K562 (cell line): ENCODE measurements around the gene PAQR7. TPM values are rescaled to one million over a fixed set of nuclear protein-coding genes. Genes with fewer than 3 reads are reported as not detected.

Experiments used
- AFF4 ChIP-seq: sonication (generic); formaldehyde crosslinking; IDR thresholded peaks from 2 replicates; pipeline ENCODE4 v1.8.0; 2023; ENCODE audit warnings: mild to moderate bottlenecking, missing genetic modification reagents
- DMBX1 ChIP-seq: fragments of 250-450 bp; sonication (Bioruptor Pico); IDR thresholded peaks from 2 replicates; pipeline ENCODE4 v1.8.0; 2022; ENCODE audit warnings: inconsistent platforms, mild to moderate bottlenecking, moderate library complexity, borderline replicate concordance
- ESRRA ChIP-seq: fragments of 450-650 bp; IDR thresholded peaks from 2 replicates; pipeline ENCODE4 v1.6.1; 2014; ENCODE audit warnings: low read depth, mild to moderate bottlenecking, moderate library complexity, borderline replicate concordance
- EZH2 ChIP-seq: IDR thresholded peaks from 2 replicates; pipeline ENCODE4 v1.6.1; 2012; ENCODE audit warnings: low read depth, mild to moderate bottlenecking, inconsistent platforms, low read length, borderline replicate concordance
- FOXJ3 ChIP-seq: sonication (generic); formaldehyde crosslinking; IDR thresholded peaks from 2 replicates; pipeline ENCODE4 v1.4.0; 2020; ENCODE audit warnings: mild to moderate bottlenecking, missing genetic modification reagents
- MXI1 ChIP-seq: IDR thresholded peaks from 2 replicates; pipeline ENCODE4 v1.6.1; 2011; ENCODE audit warnings: low read depth, mild to moderate bottlenecking, improper control_type of control experiment, low read length
- NFRKB ChIP-seq: fragments of 450-650 bp; IDR thresholded peaks from 2 replicates; pipeline ENCODE4 v1.6.1; 2016; ENCODE audit warnings: low read depth
- PATZ1 ChIP-seq: fragments of 250-450 bp; sonication (Bioruptor Pico); IDR thresholded peaks from 2 replicates; pipeline ENCODE4 v1.5.0; 2020; ENCODE audit warnings: mild to moderate bottlenecking, borderline replicate concordance
- SNAPC5 ChIP-seq: fragments of 250-450 bp; sonication (Bioruptor Pico); IDR thresholded peaks from 2 replicates; pipeline ENCODE4 v1.8.0; 2021; ENCODE audit warnings: moderate library complexity, mild to moderate bottlenecking, inconsistent platforms
- SRF ChIP-seq, 2 experiments: fragments of 250-450, 450-650 bp in 1 of 2; sonication (Bioruptor Pico) in 1 of 2; sonication (generic) in 1 of 2; formaldehyde crosslinking; IDR thresholded peaks; 2 replicates each; pipeline versions ENCODE4 v1.5.0 to v1.5.1; 2020 to 2022; ENCODE audit warnings: mild to moderate bottlenecking in 1 of 2, missing genetic modification reagents in 1 of 2
- TCF15 ChIP-seq: fragments of 250-450 bp; sonication (Bioruptor Pico); IDR thresholded peaks from 2 replicates; pipeline ENCODE4 v1.8.0; 2022; ENCODE audit warnings: moderate library complexity, mild to moderate bottlenecking, inconsistent platforms
- TSHZ1 ChIP-seq: fragments of 250-450 bp; sonication (Bioruptor Pico); IDR thresholded peaks from 2 replicates; pipeline ENCODE4 v1.4.0; 2020; ENCODE audit warnings: mild to moderate bottlenecking, moderate library complexity
- ZNF316 ChIP-seq: fragments of 450-650 bp; IDR thresholded peaks from 2 replicates; pipeline ENCODE4 v1.6.1; 2016
- ZNF449 ChIP-seq: fragments of 250-450 bp; sonication (Bioruptor Pico); IDR thresholded peaks from 2 replicates; pipeline ENCODE4 v1.8.0; 2022; ENCODE audit warnings: moderate library complexity, mild to moderate bottlenecking, inconsistent platforms
- polyA plus RNA-seq, 8 experiments: library from polyadenylated mRNA; depleted of rRNA in 4 of 8; stranded (reverse) in 5 of 8; unstranded in 3 of 8; fragments of >200 nt; fragmentation: Nextera tagmentation in 2 of 8; fragmentation: Illumina TruSeq in 1 of 8; extraction: Ambion mirVana in 2 of 8; extraction: Trizol in 1 of 8; gene quantifications; 2 replicates each; pipeline versions ENCODE4 v1.2.1 to v1.2.3, GENCODE V29; 2011 to 2014; ENCODE audit warnings: inconsistent platforms in 1 of 8, missing spikeins in 1 of 8
- total RNA-seq, 7 experiments: library from RNA; depleted of rRNA in 6 of 7; stranded (reverse); fragments of >200 nt in 6 of 7; fragmentation: Illumina TruSeq in 2 of 7; extraction: Trizol in 2 of 7; gene quantifications; 2 replicates each; pipeline versions ENCODE4 v1.2.1 to v1.2.3, GENCODE V29; 2011 to 2021; ENCODE audit warnings: low replicate concordance in 1 of 7

PAQR7 gene
- total and polyA plus RNA-seq, 9 of the 15 experiments (the other 6 are each of a cell fraction or from before 2014, with no cell fraction given), result 1.1 to 5.2 (median 2.6) TPM

- no peak for TF ChIP-seq TSHZ1 (CRISPR knock-in tag)
- peak; percentile 60; the same call in 1 of the 2 replicates for TF ChIP-seq ESRRA
- no peak for TF ChIP-seq EZH2
- no peak for TF ChIP-seq ZNF449 (CRISPR knock-in tag)
- peak; percentile 49; the same call in 1 of the 2 replicates for TF ChIP-seq ZNF316
- TF ChIP-seq AFF4 (CRISPR knock-in tag), result peak; percentile 53; the same call in 1 of the 2 replicates
- no peak for TF ChIP-seq TCF15
- no peak for TF ChIP-seq SNAPC5 (CRISPR knock-in tag)
- TF ChIP-seq SRF (CRISPR knock-in tag; IDR thresholded peaks at IDR 0.05), result no peak
- no peak; the same call in 1 of the 2 replicates for TF ChIP-seq DMBX1 (CRISPR knock-in tag)
- peak; percentile 77; the same call in 1 of the 2 replicates for TF ChIP-seq MXI1
- no peak for TF ChIP-seq PATZ1 (CRISPR knock-in tag)
- TF ChIP-seq FOXJ3, result no peak
- TF ChIP-seq NFRKB, result peak; percentile 86
Measured at GRCh38 chr1:25858906-25859789, 16.4 kb downstream of the PAQR7 start, which contains the start of gene AUNIP (continued).
